Endothelial cell of umbilical vein (primary cell): ENCODE results near the gene RLF.

Experiments
- MYC ChIP-seq: IDR thresholded peaks from one replicate; pipeline ENCODE4 v1.6.1; 2011; ENCODE audit warnings: mild to moderate bottlenecking, low read depth, low read length
- POLR2A ChIP-seq: IDR thresholded peaks from 2 replicates; pipeline ENCODE4 v1.6.1; 2012; ENCODE audit warnings: low read depth, mild to moderate bottlenecking, control low read depth, low read length
- POLR2AphosphoS5 ChIP-seq: IDR thresholded peaks from 2 replicates; pipeline ENCODE4 v1.6.1; 2012; ENCODE audit warnings: low read depth, mild to moderate bottlenecking, control low read depth, low read length, moderate library complexity; ENCODE audit not compliant: insufficient read depth
- TF ChIP-seq, protein P1 (sequence below), 2 donors: IDR thresholded peaks; 1 replicate in 1 of 2; 2 replicates in 1 of 2; pipeline ENCODE4 v1.5.1; 2011; ENCODE audit warnings: low read length in 2 of 2, mild to moderate bottlenecking in 2 of 2, moderate library complexity in 2 of 2, control low read depth in 1 of 2, inconsistent platforms in 1 of 2, low read depth in 1 of 2; ENCODE audit not compliant: insufficient read depth in 1 of 2; ENCODE audit errors: extremely low read depth in 1 of 2

DNA sequence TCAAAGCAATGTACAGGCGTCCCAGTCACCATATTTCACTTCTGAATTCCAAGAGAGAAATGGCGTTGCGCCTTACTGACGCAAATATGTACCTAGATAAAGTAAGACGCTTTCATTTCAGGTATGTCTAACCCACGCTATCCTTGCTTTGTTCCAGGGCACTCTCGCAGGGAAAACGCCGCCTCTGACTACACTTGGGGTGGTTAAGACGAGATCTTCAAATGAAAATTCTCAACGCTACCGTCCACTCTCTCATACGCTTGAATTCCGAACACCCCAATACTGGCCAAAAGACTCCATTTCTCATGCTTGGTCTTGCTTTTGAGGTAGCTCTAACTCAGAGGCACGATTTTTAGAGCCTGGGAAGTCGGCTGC is 96.1 kb downstream of the RLF start:
- TF ChIP-seq POLR2AphosphoS5 (no peak), MYC (no peak), POLR2A (no peak)
- TF ChIP-seq, protein P1, sequence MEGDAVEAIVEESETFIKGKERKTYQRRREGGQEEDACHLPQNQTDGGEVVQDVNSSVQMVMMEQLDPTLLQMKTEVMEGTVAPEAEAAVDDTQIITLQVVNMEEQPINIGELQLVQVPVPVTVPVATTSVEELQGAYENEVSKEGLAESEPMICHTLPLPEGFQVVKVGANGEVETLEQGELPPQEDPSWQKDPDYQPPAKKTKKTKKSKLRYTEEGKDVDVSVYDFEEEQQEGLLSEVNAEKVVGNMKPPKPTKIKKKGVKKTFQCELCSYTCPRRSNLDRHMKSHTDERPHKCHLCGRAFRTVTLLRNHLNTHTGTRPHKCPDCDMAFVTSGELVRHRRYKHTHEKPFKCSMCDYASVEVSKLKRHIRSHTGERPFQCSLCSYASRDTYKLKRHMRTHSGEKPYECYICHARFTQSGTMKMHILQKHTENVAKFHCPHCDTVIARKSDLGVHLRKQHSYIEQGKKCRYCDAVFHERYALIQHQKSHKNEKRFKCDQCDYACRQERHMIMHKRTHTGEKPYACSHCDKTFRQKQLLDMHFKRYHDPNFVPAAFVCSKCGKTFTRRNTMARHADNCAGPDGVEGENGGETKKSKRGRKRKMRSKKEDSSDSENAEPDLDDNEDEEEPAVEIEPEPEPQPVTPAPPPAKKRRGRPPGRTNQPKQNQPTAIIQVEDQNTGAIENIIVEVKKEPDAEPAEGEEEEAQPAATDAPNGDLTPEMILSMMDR (IDR thresholded peaks at IDR 0.05; ENCODE audit: extremely low read depth in 1 of 2, insufficient read depth in 1 of 2, low read depth in 1 of 2, low read length in 2 of 2), result no peak
